SK-N-DZ (cell line): ENCODE results near the gene INPP5E.
"Not testable (repeated sequence)": the region's sequence is repeated elsewhere in the genome, so short reads cannot be mapped to it uniquely, and the experiment has no call there.

Experiments
- DNase-seq: peaks from one replicate; pipeline ENCODE4 v3.0.0-alpha.2; 2015; ENCODE audit warnings: low spot score

The INPP5E gene

GRCh38 chr9:136429683-136430491, 9.8 kb downstream of the INPP5E start:
- no peak for DNase-seq

GRCh38 chr9:136429075-136429628, 10.5 kb downstream of the INPP5E start:
- no peak for DNase-seq

DNA sequence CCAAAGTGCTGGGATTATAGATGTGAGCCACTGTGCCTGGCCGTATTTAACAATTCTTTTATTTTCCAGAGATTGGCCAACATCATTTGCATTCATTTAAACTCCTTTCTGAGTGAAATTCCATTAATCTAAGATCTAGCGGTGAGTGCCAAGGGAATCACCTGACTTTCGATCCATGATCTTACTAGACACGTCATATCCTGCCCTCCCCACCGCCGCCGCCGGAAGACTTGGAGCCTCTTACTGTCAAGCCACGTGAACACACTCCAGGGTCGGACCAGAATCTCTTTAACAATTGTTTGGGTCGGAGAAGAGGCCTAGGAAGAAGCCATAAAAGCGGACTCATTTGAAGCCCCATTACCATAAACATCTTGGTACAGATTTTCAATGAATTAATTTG, 12.9 kb downstream of the INPP5E start:
- DNase-seq: no peak

DNA sequence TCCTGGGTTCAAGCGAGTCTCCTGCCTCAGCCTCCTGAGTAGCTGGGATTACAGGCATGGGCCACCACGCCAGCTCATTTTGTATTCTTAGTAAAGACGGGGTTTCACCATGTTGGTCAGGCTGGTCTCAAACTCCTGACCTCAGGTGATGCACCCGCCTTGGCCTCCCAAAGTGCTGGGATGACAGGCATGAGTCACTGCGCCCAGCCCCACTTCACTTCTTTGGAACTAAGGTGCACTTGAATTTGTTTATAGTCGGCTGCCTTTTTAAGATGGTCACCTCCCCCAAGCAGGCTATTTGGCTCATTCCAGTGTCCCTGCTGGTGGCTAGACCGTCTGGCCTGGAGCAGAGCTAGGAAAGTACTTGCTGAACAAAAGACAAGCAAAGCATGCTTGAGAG, 14.3 kb downstream of the INPP5E start:
- not testable (repeated sequence) for DNase-seq

DNA sequence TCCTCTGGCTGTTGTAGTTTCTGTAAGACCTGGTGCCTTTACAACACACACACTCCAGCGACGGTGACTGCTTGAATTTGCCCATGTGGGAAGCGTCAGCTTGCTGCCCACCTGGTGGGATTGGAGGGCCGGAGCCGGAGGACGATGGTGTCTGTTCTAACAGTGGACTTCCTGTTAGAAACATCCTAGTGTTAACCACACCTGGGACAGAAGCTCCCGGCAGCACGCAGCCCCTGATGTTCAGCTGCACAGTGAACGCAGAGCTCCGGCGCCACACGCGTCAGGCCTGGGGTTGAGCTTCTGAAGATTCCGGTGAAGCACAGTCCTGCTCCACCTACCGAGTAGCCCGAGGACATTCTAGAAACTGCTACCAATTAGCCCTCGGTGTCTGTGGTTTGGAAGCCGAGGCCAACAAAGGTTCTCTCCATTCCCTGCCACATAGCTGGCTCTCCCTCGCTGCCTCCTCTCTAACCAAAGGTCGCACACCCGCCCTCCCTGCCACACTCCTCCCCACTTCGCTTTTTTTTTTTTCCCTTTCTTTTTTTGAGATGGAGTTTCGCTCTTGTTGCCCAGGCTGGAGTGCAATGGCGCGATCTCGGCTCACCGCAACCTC, 14.8 kb downstream of the INPP5E start:
- no peak for DNase-seq

- DNase-seq: no peak
These were observed 16.1 kb downstream of the INPP5E start for GRCh38 chr9:136423432-136424146.

DNA sequence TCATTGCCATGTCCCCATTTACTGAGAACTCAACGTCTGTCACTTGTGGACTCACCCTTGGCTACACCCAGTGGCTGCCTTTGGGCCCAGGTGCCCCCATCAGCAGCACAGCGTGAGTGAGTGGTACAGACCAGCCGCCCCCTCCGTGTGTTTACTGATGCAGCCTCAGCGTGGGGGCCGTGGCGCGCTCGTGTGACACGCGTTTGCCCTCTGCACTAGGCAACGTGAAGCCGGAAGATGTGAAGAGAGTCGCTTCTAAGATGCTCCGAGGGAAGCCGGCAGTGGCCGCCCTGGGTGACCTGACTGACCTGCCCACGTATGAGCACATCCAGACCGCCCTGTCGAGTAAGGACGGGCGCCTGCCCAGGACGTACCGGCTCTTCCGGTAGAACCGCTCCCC, 16.8 kb downstream of the INPP5E start:
- DNase-seq: no peak

DNA sequence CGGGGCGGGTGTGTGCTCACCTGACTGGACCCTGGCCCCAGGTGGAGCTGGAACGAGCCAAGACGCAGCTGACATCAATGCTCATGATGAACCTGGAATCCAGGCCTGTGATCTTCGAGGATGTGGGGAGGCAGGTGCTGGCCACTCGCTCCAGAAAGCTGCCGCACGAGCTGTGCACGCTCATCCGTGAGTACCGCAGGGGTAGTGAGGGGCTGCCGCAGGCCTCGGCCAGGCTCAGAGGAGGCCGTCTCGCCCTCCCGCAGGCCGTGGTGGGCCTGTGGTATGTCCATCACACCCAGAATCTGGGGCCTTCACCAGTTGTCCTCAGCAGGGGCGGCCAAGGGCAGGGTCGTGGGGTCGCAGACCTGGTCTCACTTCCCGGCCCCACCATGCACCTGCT, 17.9 kb downstream of the INPP5E start:
- DNase-seq: no peak

- no peak for DNase-seq
These were observed 20.6 kb downstream of the INPP5E start for GRCh38 chr9:136419092-136419420.

- DNase-seq: no peak
These were observed 21.2 kb downstream of the INPP5E start for GRCh38 chr9:136418182-136419091.

- no peak for DNase-seq
These were observed 22.7 kb downstream of the INPP5E start for GRCh38 chr9:136416914-136417313.

GRCh38 chr9:136416427-136416826, 23.2 kb downstream of the INPP5E start:
- DNase-seq: no peak

GRCh38 chr9:136412962-136413361, 26.7 kb downstream of the INPP5E start:
- DNase-seq: no peak

DNA sequence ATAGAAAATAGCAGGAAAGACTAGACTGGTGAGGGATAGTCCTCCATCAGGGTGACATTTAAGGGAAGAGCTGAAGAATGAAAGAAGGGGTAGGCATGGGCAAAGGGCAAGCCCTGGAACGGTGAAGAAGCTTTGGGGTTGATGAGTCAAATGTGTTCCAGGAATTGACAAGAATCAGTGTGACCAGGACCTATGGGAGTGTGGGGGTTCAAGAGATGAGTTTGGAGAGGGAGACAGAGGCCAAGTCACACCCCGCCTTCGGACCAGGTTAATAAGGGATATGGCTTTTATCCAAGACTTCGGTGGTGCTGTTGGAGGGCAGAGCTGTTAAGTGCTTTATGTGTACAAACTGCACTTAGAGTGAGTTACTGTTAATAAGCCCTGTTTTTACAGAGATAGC, 28.3 kb downstream of the INPP5E start:
- DNase-seq: no peak

DNA sequence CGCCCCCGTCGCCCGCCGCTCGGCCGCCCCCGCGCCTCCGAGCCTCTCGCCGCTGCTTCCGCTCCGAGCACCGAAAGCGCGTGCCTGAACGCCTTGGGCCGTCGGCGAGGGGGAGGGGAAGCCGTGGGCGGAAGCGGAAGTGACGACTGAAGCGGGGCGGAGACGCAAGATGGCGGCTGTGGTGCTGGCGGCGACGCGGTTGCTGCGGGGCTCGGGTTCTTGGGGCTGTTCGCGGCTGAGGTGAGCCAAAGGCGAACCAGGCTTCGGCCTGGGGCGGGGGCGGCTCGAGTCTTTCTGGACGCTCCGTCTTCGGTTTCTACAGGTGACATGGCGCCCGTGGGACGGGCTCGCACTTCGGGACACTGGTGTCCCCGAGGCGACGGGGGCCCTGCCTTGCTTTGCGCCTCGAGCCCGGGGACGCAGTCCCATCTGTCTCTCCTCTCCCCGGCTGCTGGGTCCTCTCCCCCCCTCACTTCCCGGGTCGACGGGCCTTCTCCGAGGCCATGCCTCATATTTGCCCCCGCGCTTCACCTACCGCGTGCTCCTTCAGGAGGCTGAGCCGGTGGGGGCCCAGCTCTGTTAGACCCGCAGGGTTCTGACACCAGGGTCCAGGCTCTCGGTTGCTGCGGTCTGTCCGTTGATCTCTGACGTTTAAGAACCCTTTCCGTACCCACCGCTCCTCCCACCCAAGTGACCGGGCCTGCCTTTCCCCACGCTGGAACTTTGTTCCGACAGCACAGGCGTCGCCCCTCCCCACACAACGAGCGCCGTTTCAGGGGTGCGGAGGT, 29.0 kb downstream of the INPP5E start, which contains the start of the genes ENTR1 and PMPCA:
Gene ENTR1, minus strand, starts transcription at position 115 of the 788 bp plus-strand sequence. CDS start 217 bp downstream, outside the sequence.
Gene PMPCA, plus strand, starts transcription at position 159 of the 788 bp plus-strand sequence. Its CDS starts 11 bp downstream, at position 170.
- DNase-seq: peak; percentile 84

DNA sequence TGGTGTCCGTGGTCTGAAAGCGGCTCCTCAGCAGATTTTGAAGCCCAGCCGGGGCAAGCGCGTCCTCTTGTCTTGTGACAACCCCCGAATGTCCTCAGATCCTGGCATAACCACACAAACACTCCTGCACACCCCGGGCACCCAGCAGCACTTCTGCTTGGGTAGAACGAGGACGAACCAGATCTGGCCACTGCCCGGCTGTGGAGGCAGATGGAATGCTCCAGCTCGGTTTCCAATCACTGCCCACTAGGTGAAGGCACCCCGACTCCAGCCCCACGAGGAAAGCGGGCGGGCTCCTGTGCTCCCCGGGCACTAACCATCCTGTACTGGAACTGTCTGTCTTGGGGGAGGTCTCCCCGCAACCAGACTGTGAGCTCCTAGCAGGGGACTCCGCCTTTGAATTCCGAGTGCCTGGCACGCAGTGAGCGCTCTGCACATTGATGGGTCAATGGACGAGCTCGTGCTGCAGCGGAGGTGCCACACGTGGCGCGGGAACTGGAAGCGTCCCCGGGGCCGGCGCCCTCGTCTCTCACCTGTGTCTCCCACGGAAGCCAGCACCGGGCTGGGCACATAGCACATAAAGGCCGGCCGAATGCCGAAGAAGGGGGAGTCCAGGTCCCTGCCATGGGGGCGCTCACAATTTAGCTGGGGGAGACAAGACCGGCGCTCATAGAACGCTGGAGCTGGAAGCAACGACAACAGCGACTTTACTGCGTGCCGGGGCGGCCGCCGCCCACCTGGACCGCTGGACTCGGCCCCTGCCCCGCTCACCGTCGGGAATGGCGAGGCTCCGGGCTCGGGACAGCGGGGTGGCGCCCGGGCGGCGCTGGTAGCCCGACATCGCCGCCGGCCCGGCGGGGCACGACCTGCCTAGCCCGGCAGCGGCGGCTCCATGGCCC, 29.8 kb downstream of the INPP5E start:
- peak; percentile 26 for DNase-seq

GRCh38 chr9:136407911-136408310, 31.7 kb downstream of the INPP5E start:
- DNase-seq: no peak

GRCh38 chr9:136407061-136407460, 32.6 kb downstream of the INPP5E start:
- not testable (repeated sequence) for DNase-seq

GRCh38 chr9:136405904-136406303, 33.7 kb downstream of the INPP5E start:
- not testable (repeated sequence) for DNase-seq
